ENCODE results near the gene LRRC41. TPM values are rescaled to one million over a fixed set of nuclear protein-coding genes. Genes with fewer than 3 reads are reported as not detected.
"Not testable (repeated sequence)": the region's sequence is repeated elsewhere in the genome, so short reads cannot be mapped to it uniquely, and the experiment has no call there.

The LRRC41 gene
- total RNA-seq, 1 donor, result 123 TPM

GRCh38 chr1:46334030-46334384 lies 30.6 kb upstream of the LRRC41 start:
- H3K4me3 ChIP-seq (ENCODE audit: low read depth, low read length), result no peak overlapping the region
- TF ChIP-seq, protein P1, sequence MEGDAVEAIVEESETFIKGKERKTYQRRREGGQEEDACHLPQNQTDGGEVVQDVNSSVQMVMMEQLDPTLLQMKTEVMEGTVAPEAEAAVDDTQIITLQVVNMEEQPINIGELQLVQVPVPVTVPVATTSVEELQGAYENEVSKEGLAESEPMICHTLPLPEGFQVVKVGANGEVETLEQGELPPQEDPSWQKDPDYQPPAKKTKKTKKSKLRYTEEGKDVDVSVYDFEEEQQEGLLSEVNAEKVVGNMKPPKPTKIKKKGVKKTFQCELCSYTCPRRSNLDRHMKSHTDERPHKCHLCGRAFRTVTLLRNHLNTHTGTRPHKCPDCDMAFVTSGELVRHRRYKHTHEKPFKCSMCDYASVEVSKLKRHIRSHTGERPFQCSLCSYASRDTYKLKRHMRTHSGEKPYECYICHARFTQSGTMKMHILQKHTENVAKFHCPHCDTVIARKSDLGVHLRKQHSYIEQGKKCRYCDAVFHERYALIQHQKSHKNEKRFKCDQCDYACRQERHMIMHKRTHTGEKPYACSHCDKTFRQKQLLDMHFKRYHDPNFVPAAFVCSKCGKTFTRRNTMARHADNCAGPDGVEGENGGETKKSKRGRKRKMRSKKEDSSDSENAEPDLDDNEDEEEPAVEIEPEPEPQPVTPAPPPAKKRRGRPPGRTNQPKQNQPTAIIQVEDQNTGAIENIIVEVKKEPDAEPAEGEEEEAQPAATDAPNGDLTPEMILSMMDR (IDR thresholded peaks at IDR 0.05; ENCODE audit: insufficient read depth, low read depth, low read length), result no peak
- no peak for DNase-seq (ENCODE audit: low read depth)

- TF ChIP-seq, protein P1 (IDR thresholded peaks at IDR 0.05; ENCODE audit: insufficient read depth, low read depth, low read length), result peak; percentile 49
- DNase-seq (ENCODE audit: low read depth), result peak; percentile 62
- no peak overlapping the region for H3K4me3 ChIP-seq (ENCODE audit: low read depth, low read length)
Measured at GRCh38 chr1:46333300-46334029, 30.0 kb upstream of the LRRC41 start.

GRCh38 chr1:46331786-46332540 lies 28.5 kb upstream of the LRRC41 start:
- DNase-seq (ENCODE audit: low read depth); H3K4me3 ChIP-seq (ENCODE audit: low read depth, low read length): not testable (repeated sequence)

GRCh38 chr1:46330381-46330780 lies 27.0 kb upstream of the LRRC41 start:
- DNase-seq (ENCODE audit: low read depth); H3K4me3 ChIP-seq (ENCODE audit: low read depth, low read length): not testable (repeated sequence)

DNA sequence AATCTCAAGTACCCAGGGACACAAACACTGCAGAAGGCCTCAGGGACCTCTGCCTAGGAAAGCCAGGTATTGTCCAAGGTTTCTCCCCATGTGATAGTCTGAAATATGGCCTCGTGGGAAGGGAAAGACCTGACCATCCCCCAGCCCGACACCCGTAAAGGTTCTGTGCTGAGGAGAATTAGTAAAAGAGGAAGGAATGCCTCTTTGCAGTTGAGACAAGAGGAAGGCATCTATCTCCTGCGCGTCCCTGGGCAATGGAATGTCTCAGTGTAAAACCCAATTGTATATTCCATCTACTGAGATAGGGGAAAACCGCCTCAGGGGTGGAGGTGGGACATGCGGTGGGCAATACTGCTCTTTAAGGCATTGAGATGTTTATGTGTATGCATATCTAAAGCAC lies 26.4 kb upstream of the LRRC41 start:
- DNase-seq (ENCODE audit: low read depth); H3K4me3 ChIP-seq (ENCODE audit: low read depth, low read length): not testable (repeated sequence)

- DNase-seq (ENCODE audit: low read depth); H3K4me3 ChIP-seq (ENCODE audit: low read depth, low read length): not testable (repeated sequence)
Measured at GRCh38 chr1:46328182-46328581, 24.8 kb upstream of the LRRC41 start.

GRCh38 chr1:46325285-46326076 lies 22.1 kb upstream of the LRRC41 start:
- DNase-seq (ENCODE audit: low read depth); H3K4me3 ChIP-seq (ENCODE audit: low read depth, low read length): not testable (repeated sequence)

GRCh38 chr1:46322191-46322590 lies 18.8 kb upstream of the LRRC41 start:
- DNase-seq (ENCODE audit: low read depth); H3K4me3 ChIP-seq (ENCODE audit: low read depth, low read length): not testable (repeated sequence)

DNA sequence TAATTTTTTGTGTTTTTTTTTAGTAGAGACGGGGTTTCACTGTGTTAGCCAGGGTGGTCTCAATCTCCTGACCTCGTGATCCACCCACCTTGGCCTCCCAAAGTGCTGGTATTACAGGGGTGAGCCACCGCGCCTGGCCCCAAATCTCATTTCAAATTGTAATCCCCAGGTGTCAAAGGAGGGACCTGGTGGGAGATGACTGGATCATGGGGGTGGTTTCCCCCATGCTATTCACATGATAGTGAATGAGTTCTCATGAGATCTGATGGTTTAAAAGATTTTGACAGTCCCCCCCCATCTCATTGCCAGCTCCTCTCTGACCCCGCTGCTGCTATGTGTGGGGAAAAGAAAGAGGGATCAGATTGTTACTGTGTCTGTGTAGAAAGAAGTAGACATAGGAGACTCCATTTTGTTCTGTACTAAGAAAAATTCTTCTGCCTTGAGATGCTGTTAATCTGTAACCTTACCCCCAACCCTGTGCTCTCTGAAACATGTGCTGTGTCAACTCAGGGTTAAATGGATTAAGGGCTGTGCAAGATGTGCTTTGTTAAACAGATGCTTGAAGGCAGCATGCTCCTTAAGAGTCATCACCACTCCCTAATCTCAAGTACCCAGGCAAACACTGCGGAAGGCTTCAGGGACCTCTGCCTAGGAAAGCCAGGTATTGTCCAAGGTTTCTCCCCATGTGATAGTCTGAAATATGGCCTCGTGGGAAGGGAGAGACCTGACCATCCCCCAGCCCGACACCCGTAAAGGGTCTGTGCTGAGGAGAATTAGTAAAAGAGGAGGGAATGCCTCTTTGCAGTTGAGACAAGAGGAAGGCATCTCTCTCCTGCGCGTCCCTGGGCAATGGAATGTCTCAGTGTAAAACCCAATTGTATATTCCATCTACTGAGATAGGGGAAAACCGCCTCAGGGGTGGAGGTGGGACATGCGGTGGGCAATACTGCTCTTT lies 16.8 kb upstream of the LRRC41 start:
- not testable (repeated sequence) for DNase-seq (ENCODE audit: low read depth); H3K4me3 ChIP-seq (ENCODE audit: low read depth, low read length)

GRCh38 chr1:46319301-46319700 lies 15.9 kb upstream of the LRRC41 start:
- DNase-seq (ENCODE audit: low read depth); H3K4me3 ChIP-seq (ENCODE audit: low read depth, low read length): not testable (repeated sequence)

Data from fibroblast of villous mesenchyme (primary cell).